Heart left ventricle (tissue), 16 donors: ENCODE results near the gene GRM5. TPM values are rescaled to one million over a fixed set of nuclear protein-coding genes. Genes with fewer than 3 reads are reported as not detected.

Experiments
- ATAC-seq, 4 donors: fragments of 200-7000 bp; cut with Tn5 transposase; one replicate each; pipeline ENCODE4 v1.9.1; 2020 to 2022; ENCODE audit warnings: moderate library complexity in 4 of 4, mild to moderate bottlenecking in 3 of 4, moderate number of reproducible peaks in 1 of 4
- DNase-seq, 5 donors: peaks; one replicate each; pipeline ENCODE4 v3.0.0-alpha.2; 2020
- H3K27ac ChIP-seq, 12 donors: fragments of 200-600 bp; sonication (generic) in 4 of 12; one replicate each; pipeline versions ENCODE4 v1.5.0 to v1.8.0; 2016 to 2022; ENCODE audit warnings: mild to moderate bottlenecking in 2 of 12
- H3K27me3 ChIP-seq, 9 donors: fragments of 200-600 bp; sonication (generic) in 2 of 9; one replicate each; pipeline versions ENCODE4 v1.5.1 to v1.8.0; 2016 to 2022; ENCODE audit warnings: mild to moderate bottlenecking in 3 of 9
- H3K36me3 ChIP-seq, 9 donors: fragments of 200-600 bp; sonication (generic) in 2 of 9; one replicate each; pipeline versions ENCODE4 v1.5.0 to v1.8.0; 2018 to 2022; ENCODE audit warnings: mild to moderate bottlenecking in 2 of 9
- H3K4me1 ChIP-seq, 12 donors: fragments of 200-600 bp; sonication (generic) in 4 of 12; one replicate each; pipeline versions ENCODE4 v1.5.0 to v1.8.0; 2016 to 2022; ENCODE audit warnings: mild to moderate bottlenecking in 3 of 12
- H3K4me3 ChIP-seq, 12 donors: fragments of 200-600 bp; sonication (generic) in 4 of 12; one replicate each; pipeline versions ENCODE4 v1.5.0 to v1.8.0; 2017 to 2022; ENCODE audit warnings: mild to moderate bottlenecking in 9 of 12, moderate library complexity in 4 of 12
- H3K9me3 ChIP-seq, 12 donors: fragments of 200-600 bp; sonication (generic) in 4 of 12; one replicate each; pipeline versions ENCODE4 v1.5.0 to v1.8.0; 2016 to 2022; ENCODE audit warnings: mild to moderate bottlenecking in 1 of 12
- POLR2A ChIP-seq, 2 donors: fragments of 450-650 bp; IDR thresholded peaks; one replicate each; pipeline ENCODE4 v1.6.1; 2017; ENCODE audit warnings: antibody characterized with exemption in 2 of 2, mild to moderate bottlenecking in 2 of 2, moderate library complexity in 2 of 2
- WGBS, 4 donors: extraction: QIAGEN DNeasy Blood & Tissue Kit in 2 of 4; methylation state at CpG; one replicate each; pipeline versions ENCODE4 v1.1.5 to v1.1.7; 2013 to 2018; 5-methylcytosine and 5-hydroxymethylcytosine counted together
- intact Hi-C, 10 donors: fragments of 100-400 bp; cut with DNase I; formaldehyde crosslinking; loops; one replicate each; pipeline versions ENCODE4 v1.11.1 to v1.14.2; 2022
- polyA plus RNA-seq, 2 donors: library from polyadenylated mRNA; stranded (reverse); fragments of 200-250 nt; gene quantifications; one replicate each; pipeline ENCODE4 v1.2.3, GENCODE V29; 2013
- total RNA-seq, 9 donors: library from RNA; depleted of rRNA in 2 of 9; stranded (reverse); fragments of >200 nt in 2 of 9; fragmentation: NEBNext Ultra II Directional in 3 of 9; extraction: Animal tissue kit (Norgen Biotek cat#: 25700) in 3 of 9; gene quantifications; one replicate each; pipeline versions ENCODE4 v1.1.0 to v1.2.4, GENCODE V29; 2016 to 2023
- TF ChIP-seq, protein P1 (sequence below), 12 donors: fragments of 200-600 bp; sonication (generic) in 4 of 12; IDR thresholded peaks; one replicate each; pipeline versions ENCODE4 v1.5.0 to v1.8.0; 2018 to 2022; ENCODE audit warnings: antibody characterized with exemption in 12 of 12, mild to moderate bottlenecking in 5 of 12
- donor health status: ischemic (EF 13 %, LVEDD 7.1; RV severe dilation, severe dysfunction).
- donor health status: healthy with polysubstance abuse.
- donor health status: DM: no; HTN: yes; CAD: no.
- donor health status: DM: no; HTN: no; CAD: no.
- donor health status: ischemic (EF 25% LVEDD 6.9; RV normal size, moderate dysfunction).
- donor health status: ischemic (EF 25% LVEDD 5.7; RV mildly dilated, moderate dysfunction).
- donor health status: healthy.
- donor health status: DM: yes; HTN: yes; CAD: no.
- donor health status: ischemic (EF 35%, LVEDD 5.7; RV mildly dilated, moderate dysfunction).
- donor health status: nonischemic (EF 11% LVEDD 7.7; RV severe dilation, severe dysfunction).
- donor health status: DM: yes; HTN: yes; CAD: no.
- donor health status: PGD.
- donor health status: ischemic (EF 29% LVEDD 5.4; RV normal size, mild dysfunction).
- donor health status: nonischemic (EF 23%, LVEDD 6.1; RV moderate dilation, normal function).

GRM5 gene
- total and polyA plus RNA-seq, 11 donors, result 0.01 to 0.09 (median 0.09) TPM; not detected in 8

GRCh38 chr11:88709567-88709966, 356.2 kb downstream of the GRM5 start:
- 62 to 69% (median 65%) methylated on average over 1 of the region's 1 CpG for WGBS, 4 donors
- Histone ChIP-seq H3K9me3 (no peaks in the 10 kb centered on the region), H3K4me3 (no peak overlapping the region), H3K4me1 (no peaks in the 10 kb centered on the region), H3K27ac (no peak overlapping the region), H3K36me3 (no peaks in the 10 kb centered on the region), H3K27me3 (no peaks in the 10 kb centered on the region)
- TF ChIP-seq POLR2A (IDR thresholded peaks at IDR 0.05), result no peak
- TF ChIP-seq, protein P1, sequence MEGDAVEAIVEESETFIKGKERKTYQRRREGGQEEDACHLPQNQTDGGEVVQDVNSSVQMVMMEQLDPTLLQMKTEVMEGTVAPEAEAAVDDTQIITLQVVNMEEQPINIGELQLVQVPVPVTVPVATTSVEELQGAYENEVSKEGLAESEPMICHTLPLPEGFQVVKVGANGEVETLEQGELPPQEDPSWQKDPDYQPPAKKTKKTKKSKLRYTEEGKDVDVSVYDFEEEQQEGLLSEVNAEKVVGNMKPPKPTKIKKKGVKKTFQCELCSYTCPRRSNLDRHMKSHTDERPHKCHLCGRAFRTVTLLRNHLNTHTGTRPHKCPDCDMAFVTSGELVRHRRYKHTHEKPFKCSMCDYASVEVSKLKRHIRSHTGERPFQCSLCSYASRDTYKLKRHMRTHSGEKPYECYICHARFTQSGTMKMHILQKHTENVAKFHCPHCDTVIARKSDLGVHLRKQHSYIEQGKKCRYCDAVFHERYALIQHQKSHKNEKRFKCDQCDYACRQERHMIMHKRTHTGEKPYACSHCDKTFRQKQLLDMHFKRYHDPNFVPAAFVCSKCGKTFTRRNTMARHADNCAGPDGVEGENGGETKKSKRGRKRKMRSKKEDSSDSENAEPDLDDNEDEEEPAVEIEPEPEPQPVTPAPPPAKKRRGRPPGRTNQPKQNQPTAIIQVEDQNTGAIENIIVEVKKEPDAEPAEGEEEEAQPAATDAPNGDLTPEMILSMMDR (IDR thresholded peaks at IDR 0.05), result no peak
- ATAC-seq (no peak), DNase-seq (no peak)
- intact Hi-C loops, result no loop called here

DNA sequence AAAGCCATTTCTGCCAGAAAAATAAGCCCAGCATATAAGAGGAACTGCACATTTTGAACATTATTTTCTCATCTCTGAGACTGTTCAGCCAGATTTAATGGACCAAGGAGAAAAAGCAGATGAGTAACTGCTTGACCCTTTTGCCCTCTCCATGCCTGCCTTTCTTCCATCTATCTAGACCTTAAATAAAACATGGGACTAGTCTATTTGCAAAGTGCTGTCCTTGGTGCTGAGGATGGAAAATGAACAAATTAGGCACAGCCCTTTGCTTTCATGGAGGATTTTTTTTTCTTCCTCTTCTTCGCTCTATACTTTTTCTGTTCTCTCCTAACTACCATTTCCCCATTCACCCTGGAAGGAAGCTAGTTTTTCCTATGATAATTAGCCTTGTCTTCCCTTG, 361.3 kb downstream of the GRM5 start:
- no peak for DNase-seq
- no peaks in the 10 kb centered on the region for H3K27me3 ChIP-seq
- no peaks in the 10 kb centered on the region for H3K36me3 ChIP-seq
- H3K9me3 ChIP-seq, result no peaks in the 10 kb centered on the region
- no peak for ATAC-seq
- WGBS, 4 donors, result 85 to 98% (median 90%) methylated on average over 1 of the region's 1 CpG
- no peaks in the 10 kb centered on the region for H3K4me1 ChIP-seq
- H3K4me3 ChIP-seq, result no peak overlapping the region
- TF ChIP-seq POLR2A (IDR thresholded peaks at IDR 0.05), result no peak
- TF ChIP-seq, protein P1 (IDR thresholded peaks at IDR 0.05), result no peak
- H3K27ac ChIP-seq, result no peak overlapping the region
- intact Hi-C loops, result no loop called here

DNA sequence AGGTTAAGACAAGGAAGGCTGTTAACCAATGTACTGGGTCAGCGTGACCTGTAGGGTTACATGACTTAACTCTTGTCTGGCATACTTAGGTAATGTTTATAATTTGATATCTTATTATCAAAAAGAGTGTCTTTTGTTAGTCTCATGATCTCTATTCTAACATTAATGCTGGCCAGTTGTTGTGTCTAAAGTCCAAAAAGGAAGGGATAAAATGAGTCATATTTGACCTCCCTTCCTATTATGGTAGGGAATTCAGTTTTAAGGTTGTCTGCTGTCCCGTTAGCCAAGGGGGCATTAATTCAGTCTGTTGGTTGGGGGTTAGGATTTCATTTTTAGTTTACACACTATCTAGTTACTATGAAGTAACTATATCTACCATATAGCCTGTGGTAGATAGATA, 364.0 kb downstream of the GRM5 start:
- WGBS, 4 donors, result 66 to 79% (median 77%) methylated on average over 2 of the region's 2 CpGs
- Histone ChIP-seq H3K9me3 (no peaks in the 10 kb centered on the region), H3K4me3 (no peak overlapping the region), H3K27me3 (no peaks in the 10 kb centered on the region), H3K36me3 (no peaks in the 10 kb centered on the region), H3K4me1 (no peaks in the 10 kb centered on the region), H3K27ac (no peak overlapping the region)
- ATAC-seq, result no peak
- DNase-seq, result no peak
- TF ChIP-seq POLR2A (IDR thresholded peaks at IDR 0.05), result no peak
- TF ChIP-seq, protein P1 (IDR thresholded peaks at IDR 0.05), result no peak
- intact Hi-C loops, result no loop called here

GRCh38 chr11:88697139-88697538, 368.6 kb downstream of the GRM5 start:
- Histone ChIP-seq H3K9me3 (no peaks in the 10 kb centered on the region), H3K27ac (no peak overlapping the region), H3K27me3 (no peaks in the 10 kb centered on the region), H3K4me1 (no peaks in the 10 kb centered on the region), H3K36me3 (no peaks in the 10 kb centered on the region), H3K4me3 (no peak overlapping the region)
- ATAC-seq, result no peak
- WGBS, 4 donors, result 59 to 74% (median 69%) methylated on average over 3 of the region's 3 CpGs
- no peak for TF ChIP-seq POLR2A (IDR thresholded peaks at IDR 0.05)
- TF ChIP-seq, protein P1 (IDR thresholded peaks at IDR 0.05), result no peak
- no peak for DNase-seq
- intact Hi-C loops, result no loop called here
